Neutrophil (primary cell): ENCODE measurements around the gene NFE2L2.
"Not testable (repeated sequence)": the region's sequence is repeated elsewhere in the genome, so short reads cannot be mapped to it uniquely, and the experiment has no call there.

Source experiments
- H3K27ac ChIP-seq: fragments of 200-600 bp; sonication (generic); 2 replicates; pipeline ENCODE4 v1.5.1; 2016; ENCODE audit warnings: mild to moderate bottlenecking, moderate library complexity
- H3K27me3 ChIP-seq: fragments of 200-600 bp; sonication (generic); 2 replicates; pipeline ENCODE4 v1.6.0; 2016; ENCODE audit warnings: mild to moderate bottlenecking
- H3K36me3 ChIP-seq: fragments of 200-600 bp; sonication (generic); 2 replicates; pipeline ENCODE4 v1.5.1; 2017
- H3K4me1 ChIP-seq, 2 experiments: fragments of 200-600 bp in 1 of 2; sonication (generic) in 1 of 2; 1 replicate in 1 of 2; 2 replicates in 1 of 2; pipeline versions ENCODE4 v1.5.1 to v1.6.1; 2013 to 2016; ENCODE audit warnings: low read depth in 1 of 2, low read length in 1 of 2, mild to moderate bottlenecking in 1 of 2, moderate library complexity in 1 of 2; ENCODE audit not compliant: control insufficient read depth in 1 of 2, insufficient read depth in 1 of 2
- H3K4me3 ChIP-seq, 2 experiments: fragments of 200-600 bp in 1 of 2; sonication (generic) in 1 of 2; 1 replicate in 1 of 2; 2 replicates in 1 of 2; pipeline ENCODE4 v1.5.1; 2013 to 2016; ENCODE audit warnings: low read depth in 1 of 2, low read length in 1 of 2, mild to moderate bottlenecking in 1 of 2, moderate library complexity in 1 of 2
- H3K9me3 ChIP-seq: fragments of 200-600 bp; sonication (generic); 2 replicates; pipeline ENCODE4 v1.5.1; 2016
- TF ChIP-seq, protein P1 (sequence below): fragments of 200-600 bp; sonication (generic); IDR thresholded peaks from 2 replicates; pipeline ENCODE4 v1.5.1; 2016; ENCODE audit warnings: antibody characterized with exemption

The NFE2L2 gene

GRCh38 chr2:177232098-177232704, 32.3 kb downstream of the NFE2L2 start:
- no peak overlapping the region for H3K4me3 ChIP-seq
- H3K9me3 ChIP-seq: no peaks in the 10 kb centered on the region
- peaks cover under 1 to 4% of the 10 kb centered on the region in 2 experiments for H3K4me1 ChIP-seq
- H3K36me3 ChIP-seq: peaks cover 65% of the 10 kb centered on the region
- TF ChIP-seq, protein P1, sequence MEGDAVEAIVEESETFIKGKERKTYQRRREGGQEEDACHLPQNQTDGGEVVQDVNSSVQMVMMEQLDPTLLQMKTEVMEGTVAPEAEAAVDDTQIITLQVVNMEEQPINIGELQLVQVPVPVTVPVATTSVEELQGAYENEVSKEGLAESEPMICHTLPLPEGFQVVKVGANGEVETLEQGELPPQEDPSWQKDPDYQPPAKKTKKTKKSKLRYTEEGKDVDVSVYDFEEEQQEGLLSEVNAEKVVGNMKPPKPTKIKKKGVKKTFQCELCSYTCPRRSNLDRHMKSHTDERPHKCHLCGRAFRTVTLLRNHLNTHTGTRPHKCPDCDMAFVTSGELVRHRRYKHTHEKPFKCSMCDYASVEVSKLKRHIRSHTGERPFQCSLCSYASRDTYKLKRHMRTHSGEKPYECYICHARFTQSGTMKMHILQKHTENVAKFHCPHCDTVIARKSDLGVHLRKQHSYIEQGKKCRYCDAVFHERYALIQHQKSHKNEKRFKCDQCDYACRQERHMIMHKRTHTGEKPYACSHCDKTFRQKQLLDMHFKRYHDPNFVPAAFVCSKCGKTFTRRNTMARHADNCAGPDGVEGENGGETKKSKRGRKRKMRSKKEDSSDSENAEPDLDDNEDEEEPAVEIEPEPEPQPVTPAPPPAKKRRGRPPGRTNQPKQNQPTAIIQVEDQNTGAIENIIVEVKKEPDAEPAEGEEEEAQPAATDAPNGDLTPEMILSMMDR: no peak
- H3K27me3 ChIP-seq: no peaks in the 10 kb centered on the region
- H3K27ac ChIP-seq: peak overlapping the region; percentile 40

DNA sequence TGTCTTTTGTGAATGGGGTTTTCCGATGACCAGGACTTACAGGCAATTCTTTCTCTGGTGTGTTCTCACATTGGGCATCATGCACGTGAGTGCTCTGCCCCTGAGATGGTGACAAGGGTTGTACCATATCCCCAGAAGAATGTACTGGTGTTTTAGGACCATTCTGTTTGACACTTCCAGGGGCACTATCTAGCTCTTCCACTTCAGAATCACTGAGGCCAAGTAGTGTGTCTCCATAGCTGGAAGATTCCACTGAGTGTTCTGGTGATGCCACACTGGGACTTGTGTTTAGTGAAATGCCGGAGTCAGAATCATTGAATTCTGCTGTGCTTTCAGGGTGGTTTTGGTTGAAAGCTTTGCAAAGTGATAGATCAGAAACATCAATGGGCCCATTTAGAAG, 33.3 kb downstream of the NFE2L2 start:
- Histone ChIP-seq H3K9me3 (no peaks in the 10 kb centered on the region), H3K36me3 (peaks cover 67% of the 10 kb centered on the region), H3K27ac (peak overlapping the region; percentile 19)

DNA sequence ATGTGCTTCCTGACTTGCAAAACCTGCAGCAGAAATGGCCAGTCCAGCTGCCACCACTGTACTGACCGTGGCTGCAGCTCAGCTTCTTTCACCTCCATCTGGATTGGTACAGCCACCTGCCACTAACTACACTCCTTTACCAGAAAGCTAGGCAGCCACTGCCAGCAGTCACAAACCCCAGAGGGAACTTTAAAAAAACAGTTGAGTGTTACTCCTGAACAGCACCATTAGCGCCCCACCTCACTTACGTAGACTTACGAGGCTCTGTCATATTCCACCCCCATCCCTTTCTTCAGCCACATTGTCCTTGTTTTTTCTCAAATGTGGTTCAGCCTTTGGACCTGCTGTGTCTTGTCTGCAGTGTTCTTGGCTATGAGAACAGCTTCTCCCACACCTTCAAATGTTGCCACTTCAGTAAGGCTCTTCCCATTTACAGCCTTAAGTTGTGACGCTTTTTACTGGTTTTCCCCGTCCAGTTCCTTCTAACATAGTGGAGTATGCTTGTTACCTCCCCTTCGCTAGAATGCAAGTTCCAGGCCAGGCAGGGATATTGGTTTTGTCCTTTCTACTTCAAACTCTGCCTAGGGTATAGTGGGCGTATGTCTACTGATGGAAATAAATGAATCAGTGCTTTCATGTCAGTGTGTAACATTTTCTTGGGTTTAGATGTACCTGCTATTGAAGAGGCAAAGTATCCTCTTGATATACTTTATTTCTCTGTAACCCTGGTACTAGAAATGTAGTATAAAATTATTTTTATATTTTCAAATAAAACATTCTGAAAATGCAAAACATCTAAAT, 34.9 kb downstream of the NFE2L2 start:
- no peaks in the 10 kb centered on the region for H3K9me3 ChIP-seq
- no peaks in the 10 kb centered on the region for H3K27me3 ChIP-seq
- H3K27ac ChIP-seq: peak overlapping the region; percentile 51
- H3K4me1 ChIP-seq: peaks cover 4 to 8% of the 10 kb centered on the region in 2 experiments
- H3K4me3 ChIP-seq: no peak overlapping the region
- TF ChIP-seq, protein P1: no peak
- peaks cover 78% of the 10 kb centered on the region for H3K36me3 ChIP-seq

More for the DNA sequence above, 33.3 kb downstream of the NFE2L2 start:
- peaks cover 4 to 8% of the 10 kb centered on the region in 2 experiments for H3K4me1 ChIP-seq
- H3K27me3 ChIP-seq: no peaks in the 10 kb centered on the region
- TF ChIP-seq, protein P1: no peak
- H3K4me3 ChIP-seq: no peak overlapping the region

DNA sequence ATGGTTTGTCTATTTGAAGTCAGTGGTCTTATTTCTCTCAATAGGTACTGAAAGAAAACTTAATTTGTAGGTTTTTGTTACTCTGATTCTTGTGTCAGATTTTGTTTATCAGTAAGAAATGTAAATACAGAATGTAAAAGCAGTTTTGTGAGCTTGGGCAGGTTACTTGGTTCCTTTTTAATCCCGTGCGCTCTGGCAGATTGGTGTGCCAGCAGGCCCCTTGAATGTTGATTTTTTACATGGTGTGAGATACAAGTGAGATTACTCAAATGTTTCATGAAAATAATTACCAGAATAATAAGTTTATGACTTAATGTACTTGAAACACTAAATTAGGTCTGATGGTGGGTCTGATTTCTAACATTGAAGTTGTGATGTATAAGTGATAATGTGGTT, 38.6 kb downstream of the NFE2L2 start:
- TF ChIP-seq, protein P1: no peak
- Histone ChIP-seq H3K9me3 (no peaks in the 10 kb centered on the region), H3K36me3 (peaks cover 77% of the 10 kb centered on the region), H3K27ac (peak overlapping the region; percentile 53), H3K4me1 (peaks cover 4 to 8% of the 10 kb centered on the region in 2 experiments), H3K4me3 (no peak overlapping the region), H3K27me3 (no peaks in the 10 kb centered on the region)

DNA sequence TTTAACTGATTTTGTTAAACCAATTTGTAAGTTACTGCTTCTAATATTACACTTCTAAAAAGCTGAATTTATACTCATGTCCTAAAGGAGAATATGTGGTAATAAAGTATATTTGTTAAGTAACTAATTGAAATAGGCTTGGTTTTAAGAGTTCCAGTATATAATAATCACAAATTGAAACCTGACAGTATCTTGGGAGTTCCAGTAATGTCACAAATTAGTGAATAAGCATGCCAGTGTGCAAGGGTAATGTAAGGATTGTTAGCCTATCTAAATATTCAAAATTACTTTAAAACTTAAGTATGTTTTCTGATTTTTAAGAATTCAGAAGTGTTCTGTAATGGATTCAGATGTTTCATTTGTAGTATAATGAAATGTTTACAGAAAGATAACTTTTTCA, 41.1 kb downstream of the NFE2L2 start:
- H3K4me1 ChIP-seq, H3K9me3 ChIP-seq, H3K4me3 ChIP-seq, H3K27me3 ChIP-seq: not testable (repeated sequence)
- Histone ChIP-seq H3K27ac (peak overlapping the region; percentile 35), H3K36me3 (peaks cover 74% of the 10 kb centered on the region)

GRCh38 chr2:177221970-177222369, 42.6 kb downstream of the NFE2L2 start:
- Histone ChIP-seq H3K27me3 (no peaks in the 10 kb centered on the region), H3K4me1 (peaks cover under 1 to 1% of the 10 kb centered on the region in 2 experiments), H3K4me3 (no peak overlapping the region), H3K9me3 (no peaks in the 10 kb centered on the region), H3K27ac (peak overlapping the region; percentile 56), H3K36me3 (peaks cover 89% of the 10 kb centered on the region)
- TF ChIP-seq, protein P1: no peak
